SU-DHL-6 (cell line): ENCODE data around the gene R3HDML.

Source experiments
- H2AFZ ChIP-seq: fragments of 200-600 bp; sonication (generic); 2 replicates; pipeline ENCODE4 v1.6.1; 2014; ENCODE audit warnings: low read depth, mild to moderate bottlenecking, moderate library complexity, mixed read lengths, antibody characterized with exemption, low read length; ENCODE audit not compliant: severe bottlenecking
- H3F3A ChIP-seq: fragments of 200-600 bp; shearing (Covaris generic); 2 replicates; pipeline ENCODE4 v1.6.0; 2016; ENCODE audit warnings: antibody characterized with exemption, mild to moderate bottlenecking; ENCODE audit not compliant: insufficient read depth
- H3K27ac ChIP-seq: fragments of 200-600 bp; sonication (generic); 2 replicates; pipeline ENCODE4 v1.5.1; 2016; ENCODE audit warnings: low read depth, mild to moderate bottlenecking, low read length, moderate library complexity, mixed read lengths
- H3K27me3 ChIP-seq: fragments of 200-600 bp; sonication (generic), shearing (Covaris generic); 2 replicates; pipeline ENCODE4 v1.6.0; 2014; ENCODE audit warnings: mild to moderate bottlenecking, low read length
- H3K36me3 ChIP-seq: fragments of 200-600 bp; sonication (generic); 2 replicates; pipeline ENCODE4 v1.6.1; 2014; ENCODE audit warnings: mild to moderate bottlenecking, low read length, mixed read lengths
- H3K4me2 ChIP-seq: fragments of 300-600, 200-600 bp; shearing (Covaris generic), sonication (generic); 2 replicates; pipeline ENCODE4 v1.6.0; 2014; ENCODE audit warnings: low read length, low read depth, mild to moderate bottlenecking; ENCODE audit not compliant: poor library complexity, severe bottlenecking
- H3K4me3 ChIP-seq: fragments of 200-600 bp; sonication (generic); 2 replicates; pipeline ENCODE4 v1.5.1; 2014; ENCODE audit warnings: antibody characterized with exemption, low read length, mild to moderate bottlenecking, mixed read lengths; ENCODE audit not compliant: insufficient read depth, poor library complexity, severe bottlenecking
- H3K79me2 ChIP-seq: fragments of 200-600 bp; sonication (generic); 2 replicates; pipeline ENCODE4 v1.6.1; 2014; ENCODE audit warnings: mild to moderate bottlenecking, low read length, moderate library complexity; ENCODE audit not compliant: insufficient read depth
- H3K9ac ChIP-seq: fragments of 200-600 bp; sonication (generic); 2 replicates; pipeline ENCODE4 v1.7.0; 2014; ENCODE audit warnings: mild to moderate bottlenecking, low read length
- H3K9me2 ChIP-seq: fragments of 200-600 bp; sonication (generic); replicated peaks from 2 replicates; pipeline ENCODE4 v1.6.1; 2014; ENCODE audit warnings: low read length; ENCODE audit not compliant: insufficient read depth
- H3K9me3 ChIP-seq: fragments of 200-600 bp; sonication (generic); 2 replicates; pipeline ENCODE4 v1.6.1; 2014; ENCODE audit warnings: low read length, mixed read lengths; ENCODE audit not compliant: insufficient read depth
- H4K20me1 ChIP-seq: fragments of 200-600 bp; sonication (generic); 2 replicates; pipeline ENCODE4 v1.6.1; 2014; ENCODE audit warnings: low read depth, mild to moderate bottlenecking, antibody characterized with exemption, low read length, moderate library complexity, mixed read lengths
- CTCF ChIP-seq: fragments of 200-600 bp; sonication (generic); IDR thresholded peaks from one replicate; pipeline ENCODE4 v1.5.1; 2017; ENCODE audit warnings: antibody characterized with exemption, mild to moderate bottlenecking, low read length, moderate library complexity; ENCODE audit not compliant: insufficient read depth, poor library complexity, severe bottlenecking
- EZH2phosphoT487 ChIP-seq: fragments of 200-600 bp; sonication (generic), shearing (Covaris generic); conservative IDR thresholded peaks from 2 replicates; pipeline ENCODE4 v1.6.1; 2018; ENCODE audit warnings: mild to moderate bottlenecking, antibody characterized with exemption, low read length, moderate library complexity, mixed read lengths

The R3HDML gene

DNA sequence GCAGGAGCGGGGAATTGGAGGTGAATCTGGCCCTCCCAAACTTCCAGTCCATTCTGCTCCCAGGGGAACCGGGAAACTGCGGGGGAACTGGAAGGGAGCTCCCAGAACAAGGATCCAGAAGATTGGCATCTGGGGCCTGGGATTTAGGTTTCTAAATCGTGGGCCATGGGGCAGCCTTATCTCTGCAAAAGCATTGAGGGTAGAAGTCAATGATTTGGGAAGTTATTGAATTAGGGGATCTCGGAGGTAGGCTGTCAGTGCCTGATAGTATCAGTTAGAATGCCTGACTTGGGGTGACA, 63.8 kb downstream of the R3HDML start:
- Histone ChIP-seq H3K27me3 (no peaks in the 10 kb centered on the region), H2AFZ (no peak overlapping the region), H3K79me2 (no peaks in the 10 kb centered on the region), H3K27ac (no peak overlapping the region), H3F3A (no peaks in the 10 kb centered on the region), H3K9me2 (no peaks in the 10 kb centered on the region), H3K9me3 (no peaks in the 10 kb centered on the region), H3K4me3 (no peak overlapping the region), H3K4me2 (no peak overlapping the region), H3K9ac (no peak overlapping the region), H3K36me3 (no peaks in the 10 kb centered on the region), H4K20me1 (no peaks in the 10 kb centered on the region)
- TF ChIP-seq EZH2phosphoT487: no peak
- TF ChIP-seq CTCF: no peak
